Measurements from ENCODE around the gene MED13L.

The MED13L gene

DNA sequence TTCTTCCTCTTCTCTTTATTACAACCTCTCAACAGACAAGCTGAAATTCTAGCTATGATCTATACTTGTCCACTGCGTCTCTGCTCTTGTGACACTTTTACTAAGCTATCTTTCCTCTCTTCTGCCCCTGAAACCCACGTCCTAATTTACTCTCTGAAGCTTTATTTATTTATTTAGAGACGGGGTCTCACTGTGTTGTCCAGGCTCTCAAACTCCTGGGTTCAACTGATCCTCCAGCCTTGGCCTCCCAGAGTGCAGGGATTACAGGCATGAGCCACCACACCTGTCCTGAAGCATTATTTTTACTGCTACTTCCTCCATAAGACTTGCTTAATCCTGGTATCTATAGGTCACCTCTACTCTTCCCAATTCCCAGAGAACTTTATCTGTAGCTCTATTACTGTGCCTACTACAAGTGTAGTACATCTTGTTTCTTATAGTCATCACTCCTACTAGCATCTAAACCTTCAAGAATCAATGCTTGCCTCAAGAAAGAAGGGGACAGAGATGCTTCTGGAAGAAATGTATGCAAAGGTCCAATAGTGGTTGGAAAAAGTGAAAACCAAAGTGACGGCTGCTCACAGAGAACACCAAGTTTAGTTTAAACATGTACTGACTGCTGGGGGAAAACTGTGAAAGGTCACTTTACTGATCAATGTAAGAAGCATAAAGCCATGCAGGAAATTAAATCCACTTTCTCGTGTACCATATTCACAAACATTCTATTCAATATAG, 61.3 kb downstream of the MED13L start:
- CTCF ChIA-PET, result interaction anchor here (1.2 to 1.4 kb wide), 4 partner anchors 13 to 494 kb away, joined by 3 to 4 read pairs (median 3); no protein-coding TSS in a partner anchor
- 100% methylated on average over 3 of the region's 5 CpGs for WGBS (ENCODE audit: insufficient coverage)
- POLR2A ChIA-PET, result interaction anchor here (0.9 kb wide), 1 partner anchor 11 kb away, joined by 3 read pairs; no protein-coding TSS in a partner anchor
- Histone ChIP-seq H3K27me3 (replicated peaks in 2 of 5; ENCODE audit: control insufficient read depth in 4 of 5, insufficient read depth in 5 of 5, low read length in 4 of 5) (no peaks in the 10 kb centered on the region), H3K9me3 (ENCODE audit: control extremely low read depth in 1 of 5, control insufficient read depth in 4 of 5, insufficient read depth in 2 of 5, low read depth in 1 of 5, low read length in 4 of 5) (no peaks in the 10 kb centered on the region), H3K27ac (ENCODE audit: insufficient read depth in 1 of 2, low read depth in 1 of 2, low read length in 2 of 2, poor library complexity in 1 of 2, severe bottlenecking in 2 of 2) (no peak overlapping the region), H3K36me3 (ENCODE audit: control insufficient read depth in 4 of 4, insufficient read depth in 4 of 4, low read length in 3 of 4) (peaks cover 0 to 2% (median 0%) of the 10 kb centered on the region in 4 experiments), H3K4me3 (ENCODE audit: control insufficient read depth in 1 of 7, extremely low read depth in 1 of 7, insufficient read depth in 4 of 7, low read depth in 2 of 7, low read length in 6 of 7) (no peak overlapping the region), H3K4me1 (ENCODE audit: control extremely low read depth in 1 of 4, control insufficient read depth in 4 of 4, insufficient read depth in 4 of 4, low read length in 3 of 4) (peaks cover 7 to 21% (median 16%) of the 10 kb centered on the region in 4 experiments)
- no peak for DNase-seq

DNA sequence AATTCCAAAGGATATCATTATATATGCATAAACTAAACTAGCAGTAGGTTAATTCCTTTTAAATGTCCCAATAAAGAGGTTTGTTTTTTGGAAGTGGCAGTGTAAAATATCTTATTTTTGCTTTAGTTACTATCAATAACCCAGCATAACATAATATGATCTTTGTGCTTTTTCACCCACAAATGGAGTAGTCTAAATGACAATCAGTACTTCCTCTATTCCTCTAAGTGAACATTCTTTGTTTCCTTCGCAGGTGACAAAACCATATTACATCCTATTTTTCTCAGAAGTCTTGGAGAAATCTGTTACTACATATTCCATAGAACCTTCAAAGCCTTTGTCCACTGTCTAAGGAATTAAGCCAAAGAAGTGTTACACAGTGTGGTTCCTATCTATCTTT, 62.5 kb downstream of the MED13L start:
- WGBS (ENCODE audit: insufficient coverage), result 22% methylated on average over 1 of the region's 1 CpG
- DNase-seq, result peak in 2 of 3 donors; percentile 36 to 60
- Histone ChIP-seq H3K4me1 (ENCODE audit: control extremely low read depth in 1 of 4, control insufficient read depth in 4 of 4, insufficient read depth in 4 of 4, low read length in 3 of 4) (peaks cover 7 to 30% (median 20%) of the 10 kb centered on the region in 4 experiments), H3K27ac (ENCODE audit: insufficient read depth in 1 of 2, low read depth in 1 of 2, low read length in 2 of 2, poor library complexity in 1 of 2, severe bottlenecking in 2 of 2) (no peak overlapping the region), H3K9me3 (ENCODE audit: control extremely low read depth in 1 of 5, control insufficient read depth in 4 of 5, insufficient read depth in 2 of 5, low read depth in 1 of 5, low read length in 4 of 5) (no peaks in the 10 kb centered on the region), H3K27me3 (replicated peaks in 2 of 5; ENCODE audit: control insufficient read depth in 4 of 5, insufficient read depth in 5 of 5, low read length in 4 of 5) (no peaks in the 10 kb centered on the region), H3K36me3 (ENCODE audit: control insufficient read depth in 4 of 4, insufficient read depth in 4 of 4, low read length in 3 of 4) (peaks cover 0 to 2% (median 0%) of the 10 kb centered on the region in 4 experiments), H3K4me3 (ENCODE audit: control insufficient read depth in 1 of 7, extremely low read depth in 1 of 7, insufficient read depth in 4 of 7, low read depth in 2 of 7, low read length in 6 of 7) (peak overlapping the region in 1 of 7 experiments; percentile 10)
- ChIA-PET POLR2A (interaction anchor here (0.5 to 0.6 kb wide), 3 partner anchors 36 to 55 kb away, joined by 3 to 8 read pairs (median 3); no protein-coding TSS in a partner anchor), CTCF (interaction anchor here (1.0 to 1.4 kb wide), 4 partner anchors 14 to 385 kb away, joined by 3 to 4 read pairs (median 3); no protein-coding TSS in a partner anchor)

DNA sequence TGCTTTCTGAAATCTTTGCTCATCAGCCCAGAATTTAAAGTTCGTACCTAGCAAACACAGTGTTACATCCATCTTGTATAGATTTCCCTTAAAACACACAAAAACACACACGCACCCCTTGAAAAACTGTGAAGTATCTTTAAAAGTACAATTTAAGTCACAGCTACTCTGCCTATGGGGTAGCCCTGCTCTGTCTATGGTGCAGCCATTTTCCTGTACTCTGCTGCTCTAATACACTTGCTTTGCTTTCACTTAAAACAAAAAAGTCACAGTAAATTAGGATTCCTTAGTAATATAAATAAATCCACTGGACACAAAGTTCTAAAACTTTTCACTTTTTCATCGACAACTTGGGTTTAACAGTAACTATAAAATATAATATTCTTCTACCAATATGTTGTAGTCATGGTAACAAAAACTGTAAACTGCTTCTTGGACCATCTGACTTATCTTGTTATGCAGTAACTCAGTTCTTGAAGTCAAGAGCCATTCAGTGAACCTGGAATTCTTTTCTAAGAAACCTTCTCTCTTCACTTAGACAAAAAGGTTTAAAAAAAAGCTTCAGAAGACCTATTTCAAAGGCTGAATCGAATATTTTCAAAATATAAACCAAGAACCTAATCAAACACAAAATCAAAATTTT, 63.5 kb downstream of the MED13L start:
- Histone ChIP-seq H3K4me1 (ENCODE audit: control extremely low read depth in 1 of 4, control insufficient read depth in 4 of 4, insufficient read depth in 4 of 4, low read length in 3 of 4) (peaks cover 7 to 32% (median 20%) of the 10 kb centered on the region in 4 experiments), H3K9me3 (ENCODE audit: control extremely low read depth in 1 of 5, control insufficient read depth in 4 of 5, insufficient read depth in 2 of 5, low read depth in 1 of 5, low read length in 4 of 5) (no peaks in the 10 kb centered on the region), H3K36me3 (ENCODE audit: control insufficient read depth in 4 of 4, insufficient read depth in 4 of 4, low read length in 3 of 4) (peaks cover 0 to 2% (median 0%) of the 10 kb centered on the region in 4 experiments), H3K4me3 (ENCODE audit: control insufficient read depth in 1 of 7, extremely low read depth in 1 of 7, insufficient read depth in 4 of 7, low read depth in 2 of 7, low read length in 6 of 7) (no peak overlapping the region), H3K27me3 (replicated peaks in 2 of 5; ENCODE audit: control insufficient read depth in 4 of 5, insufficient read depth in 5 of 5, low read length in 4 of 5) (no peaks in the 10 kb centered on the region), H3K27ac (ENCODE audit: insufficient read depth in 1 of 2, low read depth in 1 of 2, low read length in 2 of 2, poor library complexity in 1 of 2, severe bottlenecking in 2 of 2) (no peak overlapping the region)
- DNase-seq, result no peak
- CTCF ChIA-PET, result interaction anchor here (0.8 to 1.1 kb wide), 4 partner anchors 16 to 386 kb away, joined by 3 read pairs; no protein-coding TSS in a partner anchor
- 100% methylated on average over 2 of the region's 4 CpGs for WGBS (ENCODE audit: insufficient coverage)
- POLR2A ChIA-PET, result interaction anchor here (0.6 kb wide), 1 partner anchor 515 kb away, joined by 3 read pairs; no protein-coding TSS in a partner anchor

DNA sequence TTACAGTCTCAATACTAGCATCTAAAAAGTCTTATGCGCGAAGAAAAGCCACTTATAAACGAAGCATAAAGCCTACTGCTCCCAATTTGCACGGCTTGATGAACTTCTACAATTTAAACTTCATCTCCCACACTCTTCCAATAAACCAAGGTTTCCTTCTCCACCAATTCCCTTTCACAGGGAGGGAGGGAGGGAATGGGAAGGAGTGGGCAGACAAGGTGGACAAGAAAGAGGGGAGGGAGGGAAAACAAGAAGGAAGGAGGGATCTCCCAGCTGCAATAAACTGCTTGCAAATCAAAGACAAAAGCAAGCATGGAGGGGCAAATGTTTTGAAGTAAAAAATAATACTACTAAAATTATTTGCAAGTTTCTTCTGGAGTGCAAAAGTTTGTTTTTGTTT, 64.5 kb downstream of the MED13L start:
- 92% methylated on average over 4 of the region's 4 CpGs for WGBS (ENCODE audit: insufficient coverage)
- ChIA-PET POLR2A (no interaction called here), CTCF (interaction anchor here (1.4 kb wide), 1 partner anchor 14 kb away, joined by 3 read pairs; no protein-coding TSS in a partner anchor)
- Histone ChIP-seq H3K27ac (ENCODE audit: insufficient read depth in 1 of 2, low read depth in 1 of 2, low read length in 2 of 2, poor library complexity in 1 of 2, severe bottlenecking in 2 of 2) (no peak overlapping the region), H3K4me3 (ENCODE audit: control insufficient read depth in 1 of 7, extremely low read depth in 1 of 7, insufficient read depth in 4 of 7, low read depth in 2 of 7, low read length in 6 of 7) (no peak overlapping the region), H3K36me3 (ENCODE audit: control insufficient read depth in 4 of 4, insufficient read depth in 4 of 4, low read length in 3 of 4) (peaks cover 0 to 2% (median 0%) of the 10 kb centered on the region in 4 experiments), H3K4me1 (ENCODE audit: control extremely low read depth in 1 of 4, control insufficient read depth in 4 of 4, insufficient read depth in 4 of 4, low read length in 3 of 4) (peaks cover 7 to 32% (median 20%) of the 10 kb centered on the region in 4 experiments), H3K27me3 (replicated peaks in 2 of 5; ENCODE audit: control insufficient read depth in 4 of 5, insufficient read depth in 5 of 5, low read length in 4 of 5) (no peaks in the 10 kb centered on the region), H3K9me3 (ENCODE audit: control extremely low read depth in 1 of 5, control insufficient read depth in 4 of 5, insufficient read depth in 2 of 5, low read depth in 1 of 5, low read length in 4 of 5) (no peaks in the 10 kb centered on the region)
- no peak for DNase-seq

DNA sequence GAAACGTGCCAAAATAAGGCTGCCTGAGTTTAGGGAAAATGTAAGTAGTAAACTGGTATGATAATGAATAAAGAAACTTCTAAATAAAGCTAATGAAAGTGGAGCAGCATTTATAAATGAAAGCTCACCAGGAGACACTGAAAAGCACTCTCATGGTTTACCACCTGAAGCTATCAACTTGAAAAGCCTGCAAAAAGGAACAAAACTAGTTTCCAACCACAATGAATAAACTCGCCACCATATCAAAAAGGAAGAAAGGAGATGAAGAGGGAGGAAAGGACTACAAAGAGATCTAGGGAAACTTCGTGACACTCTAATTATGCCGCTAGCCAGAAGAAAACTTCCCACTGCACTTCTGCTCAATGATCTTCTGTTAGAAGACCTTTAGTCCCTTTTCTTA, 66.7 kb downstream of the MED13L start:
- Histone ChIP-seq H3K27me3 (replicated peaks in 2 of 5; ENCODE audit: control insufficient read depth in 4 of 5, insufficient read depth in 5 of 5, low read length in 4 of 5) (no peaks in the 10 kb centered on the region), H3K9me3 (ENCODE audit: control extremely low read depth in 1 of 5, control insufficient read depth in 4 of 5, insufficient read depth in 2 of 5, low read depth in 1 of 5, low read length in 4 of 5) (no peaks in the 10 kb centered on the region), H3K4me1 (ENCODE audit: control extremely low read depth in 1 of 4, control insufficient read depth in 4 of 4, insufficient read depth in 4 of 4, low read length in 3 of 4) (peaks cover 3 to 23% (median 16%) of the 10 kb centered on the region in 4 experiments), H3K4me3 (ENCODE audit: control insufficient read depth in 1 of 7, extremely low read depth in 1 of 7, insufficient read depth in 4 of 7, low read depth in 2 of 7, low read length in 6 of 7) (no peak overlapping the region), H3K27ac (ENCODE audit: insufficient read depth in 1 of 2, low read depth in 1 of 2, low read length in 2 of 2, poor library complexity in 1 of 2, severe bottlenecking in 2 of 2) (no peak overlapping the region), H3K36me3 (ENCODE audit: control insufficient read depth in 4 of 4, insufficient read depth in 4 of 4, low read length in 3 of 4) (peaks cover 0 to 4% (median 1%) of the 10 kb centered on the region in 4 experiments)
- CTCF ChIA-PET, result interaction anchor here (1.4 kb wide), 2 partner anchors 8 to 17 kb away, joined by 3 to 5 read pairs; no protein-coding TSS in a partner anchor
- POLR2A ChIA-PET, result no interaction called here
- WGBS (ENCODE audit: insufficient coverage), result 92% methylated on average over 2 of the region's 4 CpGs
- peak in 2 of 3 donors; percentile 21 to 27 for DNase-seq

DNA sequence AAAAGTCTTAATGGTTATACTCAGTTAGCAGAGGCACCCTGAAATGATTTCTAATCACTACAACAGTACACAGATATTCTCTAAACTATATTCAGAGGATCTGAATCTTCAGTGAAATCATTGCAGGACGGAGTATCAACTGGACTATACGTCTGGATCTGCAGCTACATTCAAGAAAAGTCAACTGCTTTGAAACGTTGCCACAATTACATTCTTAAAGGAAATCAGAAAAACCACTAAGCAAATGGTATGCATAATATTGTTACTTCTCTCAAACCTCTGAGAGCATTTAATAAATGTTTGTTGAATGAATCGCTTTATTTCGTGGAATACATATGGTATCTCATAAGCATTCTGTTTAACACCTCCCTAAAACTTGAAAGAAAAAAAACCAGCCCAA, 67.4 kb downstream of the MED13L start:
- Histone ChIP-seq H3K4me3 (ENCODE audit: control insufficient read depth in 1 of 7, extremely low read depth in 1 of 7, insufficient read depth in 4 of 7, low read depth in 2 of 7, low read length in 6 of 7) (no peak overlapping the region), H3K36me3 (ENCODE audit: control insufficient read depth in 4 of 4, insufficient read depth in 4 of 4, low read length in 3 of 4) (peaks cover 0 to 4% (median 1%) of the 10 kb centered on the region in 4 experiments), H3K27me3 (replicated peaks in 2 of 5; ENCODE audit: control insufficient read depth in 4 of 5, insufficient read depth in 5 of 5, low read length in 4 of 5) (no peaks in the 10 kb centered on the region), H3K9me3 (ENCODE audit: control extremely low read depth in 1 of 5, control insufficient read depth in 4 of 5, insufficient read depth in 2 of 5, low read depth in 1 of 5, low read length in 4 of 5) (no peaks in the 10 kb centered on the region), H3K27ac (ENCODE audit: insufficient read depth in 1 of 2, low read depth in 1 of 2, low read length in 2 of 2, poor library complexity in 1 of 2, severe bottlenecking in 2 of 2) (no peak overlapping the region), H3K4me1 (ENCODE audit: control extremely low read depth in 1 of 4, control insufficient read depth in 4 of 4, insufficient read depth in 4 of 4, low read length in 3 of 4) (peaks cover 0 to 17% (median 12%) of the 10 kb centered on the region in 4 experiments)
- WGBS (ENCODE audit: insufficient coverage), result 60% methylated on average over 1 of the region's 5 CpGs
- ChIA-PET CTCF (interaction anchor here (1.4 kb wide), 2 partner anchors 9 to 17 kb away, joined by 3 to 5 read pairs; no protein-coding TSS in a partner anchor), POLR2A (no interaction called here)
- DNase-seq, result no peak

All from common myeloid progenitor, CD34-positive (primary cell).